Middle frontal gyrus (tissue), 1 donor: ENCODE measurements around the gene RRM1.
"Not testable (repeated sequence)": the region's sequence is repeated elsewhere in the genome, so short reads cannot be mapped to it uniquely, and the experiment has no call there.

Experiments
- DNase-seq: peaks from one replicate; pipeline ENCODE4 v3.0.0-alpha.2; 2015; ENCODE audit warnings: low spot score; ENCODE audit errors: extremely low spot score

RRM1 gene

DNA sequence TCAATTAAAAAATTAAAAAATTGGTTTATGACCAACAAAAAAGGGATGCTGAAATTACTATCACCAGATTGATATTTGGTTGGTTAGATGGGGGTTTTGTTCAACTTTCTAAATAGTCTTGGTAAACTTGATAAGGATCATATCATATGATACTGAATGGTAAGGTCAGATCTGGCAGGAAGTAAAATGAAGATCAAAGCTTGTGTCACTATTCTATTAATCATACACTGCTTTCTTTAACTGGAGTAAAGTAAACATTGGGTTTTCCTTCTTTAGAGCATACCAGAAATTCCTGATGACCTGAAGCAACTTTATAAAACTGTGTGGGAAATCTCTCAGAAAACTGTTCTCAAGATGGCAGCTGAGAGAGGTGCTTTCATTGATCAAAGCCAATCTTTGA lies 40.2 kb downstream of the RRM1 start:
- no peak for DNase-seq

GRCh38 chr11:4138497-4138896 lies 43.9 kb downstream of the RRM1 start:
- no peak for DNase-seq

DNA sequence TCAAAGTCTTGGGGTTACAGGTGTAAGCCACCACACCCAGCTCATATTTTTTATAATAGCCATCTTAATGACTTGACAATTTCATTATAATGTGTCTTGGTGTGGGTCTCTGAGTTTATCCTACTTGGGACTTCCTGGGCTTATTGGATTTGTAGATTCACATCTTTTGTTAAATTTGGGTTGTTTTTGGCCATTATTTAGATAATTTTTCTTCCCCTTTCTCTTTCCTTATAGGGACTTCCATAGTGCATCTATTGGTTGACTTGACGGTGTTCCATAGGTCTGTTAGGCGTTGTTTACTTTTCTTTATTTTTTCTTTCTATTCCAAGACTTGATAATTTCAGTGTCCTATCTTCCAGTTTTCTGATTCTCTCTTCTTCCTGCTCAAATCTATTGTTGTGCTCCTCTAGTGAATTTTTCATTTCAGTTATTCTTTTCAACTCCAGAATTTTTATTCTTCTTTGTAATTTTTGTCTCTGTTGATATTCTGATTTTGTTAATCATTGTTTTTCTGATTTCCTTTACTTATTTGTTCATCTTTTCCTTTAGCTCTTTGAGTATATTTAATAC lies 45.6 kb downstream of the RRM1 start:
- DNase-seq, result no peak

DNA sequence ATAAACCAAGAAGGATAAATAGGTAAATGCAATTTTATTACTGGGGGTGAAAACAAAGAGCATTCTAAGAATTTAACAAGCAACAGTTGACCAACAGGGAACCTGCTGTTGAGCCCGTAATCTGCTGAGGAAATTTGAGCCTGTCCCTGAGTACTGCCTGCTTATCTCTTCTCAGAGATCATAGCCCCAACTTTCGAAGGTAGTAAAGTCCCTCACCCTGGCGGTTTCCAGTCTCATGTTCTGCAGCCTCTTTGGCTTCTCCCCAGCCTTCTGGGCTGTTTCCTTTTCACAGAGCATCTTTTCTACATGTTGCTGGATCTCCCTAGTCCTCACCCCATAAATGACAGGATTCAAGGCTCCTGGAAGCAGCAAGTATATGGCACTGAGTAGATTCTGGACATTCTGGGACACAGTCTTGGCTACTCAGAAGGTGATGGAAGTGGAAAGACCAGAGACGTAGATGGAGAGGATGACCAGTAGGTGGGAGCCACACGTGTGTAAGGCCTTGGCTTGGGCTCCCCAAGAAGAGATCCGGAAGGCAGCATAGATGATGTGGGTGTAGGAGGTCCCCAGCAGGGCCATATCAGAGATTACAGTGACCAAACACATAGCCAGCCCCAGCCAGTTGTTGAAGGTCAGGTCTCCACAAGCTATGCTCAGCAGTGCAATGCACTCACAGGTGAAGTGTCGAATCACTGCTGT lies 51.6 kb downstream of the RRM1 start:
- DNase-seq, result no peak

DNA sequence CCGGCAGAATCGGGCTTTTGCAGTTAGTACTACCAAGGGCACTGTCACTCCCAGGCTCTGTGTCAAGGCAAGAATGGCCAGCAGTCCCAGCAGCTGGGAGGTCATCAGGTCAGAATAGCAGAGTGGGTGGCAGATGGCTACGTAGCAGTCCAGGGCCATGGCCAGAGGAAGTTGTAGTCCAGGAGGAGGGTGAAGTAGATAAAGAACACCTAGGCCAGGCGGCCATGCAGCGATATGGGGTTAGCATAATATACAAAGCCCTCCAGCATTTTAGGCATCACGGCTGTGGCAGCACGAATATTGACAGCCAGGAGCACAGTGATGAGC lies 52.1 kb downstream of the RRM1 start:
- no peak for DNase-seq

DNA sequence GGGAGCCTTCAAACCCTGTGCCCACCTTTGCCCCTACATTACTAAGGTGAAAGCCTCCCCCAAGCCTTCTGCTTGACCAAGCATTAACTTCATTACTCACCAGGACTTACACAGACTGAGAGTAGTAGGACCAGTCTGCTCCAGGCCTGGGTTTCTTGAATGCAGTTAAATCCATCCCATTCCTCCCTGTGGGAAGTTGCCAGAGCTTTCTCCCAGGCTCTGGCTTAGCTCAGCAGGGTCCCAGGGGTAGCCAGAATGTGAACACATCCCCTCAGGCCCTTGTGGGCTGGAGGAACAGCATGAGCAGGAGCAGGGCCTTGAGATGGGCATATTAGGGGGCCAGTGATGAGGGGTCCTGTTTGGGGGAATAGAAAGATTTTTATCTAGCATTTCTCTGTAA lies 59.9 kb downstream of the RRM1 start:
- no peak for DNase-seq

- DNase-seq, result no peak
These were observed 62.0 kb downstream of the RRM1 start for GRCh38 chr11:4156571-4156970.

DNA sequence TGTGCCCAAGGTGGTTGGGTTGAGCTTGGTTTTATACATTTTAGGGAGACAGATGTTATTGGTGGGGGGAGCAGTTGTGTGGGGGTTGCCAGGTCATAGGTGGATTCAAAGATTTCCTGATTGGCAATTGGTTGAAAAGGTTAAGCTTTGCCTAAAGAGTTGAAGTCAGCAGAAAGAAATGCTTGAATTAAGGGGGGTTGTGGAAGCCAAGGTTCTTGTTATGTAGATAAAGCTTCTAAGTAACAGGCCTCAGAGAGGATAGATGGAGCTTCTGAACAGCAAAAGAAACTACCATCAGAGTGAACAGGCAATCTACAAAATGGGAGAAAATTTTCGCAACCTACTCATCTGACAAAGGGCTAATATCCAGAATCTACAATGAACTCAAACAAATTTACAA lies 64.2 kb downstream of the RRM1 start:
- not testable (repeated sequence) for DNase-seq

DNA sequence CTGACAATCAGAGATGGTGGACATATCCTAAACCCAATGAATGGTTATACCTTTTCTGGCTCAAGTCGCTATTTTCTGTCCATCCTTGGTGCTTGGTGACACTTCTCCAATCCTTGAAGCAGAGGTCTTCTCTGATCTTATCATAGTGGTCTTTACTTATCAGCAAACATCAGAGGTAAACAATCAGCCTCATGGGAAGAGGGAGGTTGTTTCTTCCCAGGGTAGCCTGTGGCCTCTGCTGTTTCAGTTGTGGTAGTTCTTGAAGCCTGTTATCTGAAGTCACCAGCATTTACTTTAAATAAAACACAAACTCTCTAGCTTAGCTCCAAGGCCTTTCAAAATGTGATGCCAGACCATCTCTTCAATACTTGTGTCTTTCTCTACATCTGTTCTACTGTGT lies 66.7 kb downstream of the RRM1 start:
- no peak for DNase-seq

- no peak for DNase-seq
These were observed 70.4 kb downstream of the RRM1 start for GRCh38 chr11:4164884-4165590.

DNA sequence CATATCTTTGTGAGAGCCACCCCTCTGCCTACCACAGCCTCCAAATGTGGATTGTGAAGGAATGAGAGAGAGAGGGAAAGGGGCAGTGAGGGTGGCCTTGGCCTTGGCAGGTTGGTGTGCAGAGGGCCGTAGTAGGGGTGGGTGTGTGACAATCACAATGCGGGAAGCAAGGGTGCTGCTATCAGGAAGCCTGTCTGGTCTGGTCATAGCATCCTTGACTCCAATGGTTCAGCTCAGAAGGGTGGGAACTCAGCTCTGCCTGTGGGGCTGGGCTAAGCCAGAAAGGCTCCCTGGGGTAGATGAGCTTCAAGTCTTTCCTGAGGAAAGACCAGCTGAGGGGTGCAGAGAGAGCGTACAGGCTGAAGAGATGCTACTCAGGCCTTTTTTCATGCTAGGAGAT lies 72.7 kb downstream of the RRM1 start:
- DNase-seq, result no peak

DNA sequence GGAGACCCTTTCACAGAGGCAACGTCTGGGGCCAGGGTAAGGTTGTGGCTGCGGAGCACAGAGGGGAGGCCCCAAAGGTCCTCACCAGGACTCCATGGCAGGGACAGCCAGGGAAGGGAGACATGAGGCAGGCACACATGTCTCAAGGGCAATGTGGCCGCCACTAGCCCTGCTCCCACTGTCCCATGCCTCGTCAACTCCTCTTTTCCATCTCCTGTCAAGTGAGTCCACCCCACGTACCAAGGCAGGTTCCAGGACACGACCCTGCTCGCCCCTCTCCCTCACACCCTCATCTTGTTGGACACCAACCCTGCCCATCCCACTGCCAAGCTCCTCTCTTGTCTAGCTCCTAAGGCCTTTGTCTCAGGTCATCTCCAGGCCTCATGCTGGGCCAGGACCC lies 73.2 kb downstream of the RRM1 start:
- no peak for DNase-seq

- DNase-seq, result not testable (repeated sequence)
These were observed 81.2 kb downstream of the RRM1 start for GRCh38 chr11:4175620-4176350.

- no peak for DNase-seq
These were observed 84.4 kb downstream of the RRM1 start for GRCh38 chr11:4178813-4179662.

DNA sequence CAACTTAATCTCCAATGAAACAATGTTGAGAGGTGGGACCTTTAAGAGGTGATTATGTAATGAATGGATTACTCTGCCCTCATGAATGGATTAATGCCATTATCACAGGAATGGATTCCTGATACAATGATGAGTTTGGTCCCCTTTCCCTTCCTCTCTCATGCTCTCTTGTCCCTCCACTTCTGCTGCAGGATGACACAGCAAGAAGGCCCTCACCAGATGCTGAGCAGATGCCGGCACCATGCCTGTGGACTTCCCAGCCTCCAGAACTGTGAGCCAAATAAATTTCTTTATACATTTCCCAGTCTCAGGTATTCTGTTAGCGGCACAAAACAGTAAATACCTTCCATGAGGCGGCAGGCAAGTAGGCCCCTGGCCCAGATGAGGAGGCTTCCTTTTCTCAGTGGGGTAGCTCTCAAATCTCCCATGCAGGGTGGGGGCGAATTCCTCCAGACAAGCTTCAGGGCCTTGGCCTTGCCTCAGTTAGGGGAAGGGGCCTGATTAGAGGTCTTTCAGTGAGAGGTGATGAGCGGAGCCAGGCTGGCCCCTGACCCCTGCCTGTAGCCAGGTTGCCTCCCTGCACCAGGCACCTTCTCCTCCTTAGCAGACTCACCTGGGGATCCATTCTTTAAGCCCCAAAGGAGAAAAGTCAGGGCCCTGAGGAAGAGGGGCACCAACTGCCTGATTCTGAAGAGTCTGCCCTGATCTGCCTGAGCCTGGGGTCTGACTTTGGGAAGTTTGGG lies 86.0 kb downstream of the RRM1 start:
- DNase-seq, result no peak

DNA sequence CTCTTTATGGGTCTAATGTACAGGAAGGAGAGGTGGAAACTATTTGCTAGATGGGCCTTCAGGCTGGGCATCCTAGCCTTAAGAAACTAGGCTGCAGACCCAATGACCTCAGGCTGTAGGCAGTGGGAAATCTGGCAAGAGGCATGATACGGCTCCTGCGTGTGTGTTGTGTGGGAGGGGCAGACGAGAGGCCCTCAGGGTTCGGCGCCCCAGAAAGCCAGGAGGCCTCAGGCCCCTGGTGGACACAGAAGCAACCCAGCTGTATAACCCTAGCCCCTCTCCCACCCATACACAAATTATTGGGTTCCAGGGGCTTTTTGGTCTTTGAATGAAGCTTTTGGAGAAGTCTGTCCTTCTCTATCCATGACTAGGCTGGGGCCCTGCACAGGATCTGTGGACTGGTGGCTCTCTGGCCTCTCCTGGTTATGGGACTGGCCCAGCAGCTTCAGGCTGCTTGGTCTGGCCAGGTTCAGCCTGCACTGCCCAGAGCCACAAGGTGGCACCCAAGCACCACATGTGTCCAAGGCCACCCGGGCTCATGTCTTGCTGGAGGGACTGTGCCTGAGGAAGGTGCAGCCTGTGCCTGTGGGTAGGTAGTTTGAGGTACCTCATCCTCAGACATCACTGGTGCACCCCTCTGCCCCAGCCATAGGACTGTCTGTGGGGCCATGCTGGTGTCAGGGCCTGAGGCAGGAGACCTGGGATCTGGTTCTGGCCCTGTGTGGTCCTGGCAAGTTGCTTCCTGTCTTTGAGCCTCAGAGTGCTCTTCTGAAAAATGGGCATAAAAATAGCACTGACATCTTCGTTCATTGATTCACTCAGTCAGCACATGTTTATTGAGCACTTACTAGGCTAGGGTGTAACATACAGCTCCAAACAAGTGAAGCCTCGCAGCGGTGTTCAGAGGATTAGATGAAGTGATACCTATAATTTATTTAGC lies 87.5 kb downstream of the RRM1 start:
- DNase-seq, result no peak

DNA sequence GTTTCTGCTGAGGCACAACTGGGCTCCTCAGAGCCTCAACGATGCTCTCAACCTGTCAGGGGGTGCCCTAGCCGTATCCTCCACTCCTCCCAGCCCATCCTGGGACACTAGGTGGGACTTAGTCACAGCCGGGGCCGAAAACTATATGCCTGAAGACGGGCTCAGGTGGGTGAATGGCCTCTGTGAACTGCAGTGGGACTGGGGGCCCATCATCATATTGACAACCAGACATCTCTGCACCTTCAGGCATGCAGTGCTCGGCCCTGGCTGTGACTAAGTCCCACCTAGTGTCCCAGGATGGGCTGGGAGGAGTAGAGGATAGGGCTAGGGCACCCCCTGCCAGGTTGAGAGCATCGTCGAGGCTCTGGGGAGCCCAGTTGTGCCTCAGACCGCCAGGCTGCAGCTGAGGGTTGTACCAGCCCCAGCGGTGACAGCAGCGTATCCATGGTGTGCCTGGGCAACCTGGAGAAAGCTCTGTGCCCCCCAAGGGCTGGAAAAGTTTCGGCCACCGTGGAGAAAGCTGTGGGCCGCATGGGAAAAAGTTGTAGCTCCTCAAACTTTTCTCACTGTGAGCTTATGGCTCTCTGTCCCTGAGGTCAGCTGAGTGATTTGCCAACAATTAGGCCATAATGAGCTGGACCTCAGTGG lies 88.9 kb downstream of the RRM1 start:
- no peak for DNase-seq

GRCh38 chr11:4184163-4184916 lies 89.7 kb downstream of the RRM1 start:
- no peak for DNase-seq
